ENCODE measurements around the gene KLK4. TPM values are rescaled to one million over a fixed set of nuclear protein-coding genes. Genes with fewer than 3 reads are reported as not detected.

KLK4 gene
- total and polyA plus RNA-seq, 10 of the 15 experiments (the other 5 are each of a cell fraction or from before 2014, with no cell fraction given), result 0.06 to 0.31 TPM; not detected in 8

- Histone ChIP-seq H3K4me1 (ENCODE audit: control insufficient read depth, insufficient read depth, low read length) (peaks cover 37% of the 10 kb centered on the region), H3K36me3 (ENCODE audit: control insufficient read depth in 2 of 2, insufficient read depth in 2 of 2, low read length in 1 of 2) (no peaks in the 10 kb centered on the region), H3K9me3 (replicated peaks; ENCODE audit: control insufficient read depth, insufficient read depth, low read length) (peaks cover 6% of the 10 kb centered on the region; the same call in 1 of the 3 replicates), H3K27me3 (replicated peaks in 1 of 2; ENCODE audit: control insufficient read depth in 2 of 2, insufficient read depth in 2 of 2, low read length in 1 of 2) (no peaks in the 10 kb centered on the region), H3K79me2 (ENCODE audit: control insufficient read depth, insufficient read depth, low read length) (no peaks in the 10 kb centered on the region), H3K4me2 (ENCODE audit: control insufficient read depth, insufficient read depth) (no peak overlapping the region), H4K20me1 (ENCODE audit: control insufficient read depth, insufficient read depth) (no peaks in the 10 kb centered on the region), H3K27ac (ENCODE audit: control insufficient read depth, insufficient read depth) (no peak overlapping the region), H3K4me3 (no peak overlapping the region), H2AFZ (ENCODE audit: control insufficient read depth, low read depth, low read length) (no peak overlapping the region), H3K9ac (ENCODE audit: control insufficient read depth, insufficient read depth, low read length) (no peak overlapping the region)
- ChIA-PET POLR2A (interaction anchor here (0.7 to 1.0 kb wide), 2 partner anchors 9 kb away, joined by 4 to 5 read pairs; no protein-coding TSS in a partner anchor), SMC1A (ENCODE audit: uncharacterized antibody, unreplicated experiment) (interaction anchor here (0.9 to 1.7 kb wide), 3 partner anchors 19 to 79 kb away, joined by 4 to 6 read pairs (median 4); no protein-coding TSS in a partner anchor), CTCF (interaction anchor here (1.3 to 1.6 kb wide), 2 partner anchors 11 to 75 kb away, joined by 5 to 9 read pairs; no protein-coding TSS in a partner anchor), RAD21 (ENCODE audit: unreplicated experiment) (interaction anchor here (1.3 to 2.0 kb wide), 3 partner anchors 26 to 74 kb away, joined by 3 to 8 read pairs (median 5); no protein-coding TSS in a partner anchor)
- BruUV-seq (replicated peaks), result no TSS peak
- TF ChIP-seq NFYA (IDR thresholded peaks at IDR 0.05; ENCODE audit: borderline replicate concordance, low read depth, low read length) (no peak), MEF2B (IDR thresholded peaks at IDR 0.05; ENCODE audit: partially characterized antibody, poor library complexity, severe bottlenecking) (no peak), POLR2A (IDR thresholded peaks at IDR 0.05; ENCODE audit: low read depth, low read length) (no peak), NFYB (IDR thresholded peaks at IDR 0.05; ENCODE audit: insufficient read depth, low read depth, low read length) (no peak), E2F8 (IDR thresholded peaks at IDR 0.05; ENCODE audit: low read depth, partially characterized antibody) (no peak), ZBED1 (IDR thresholded peaks at IDR 0.05; ENCODE audit: borderline replicate concordance) (no peak), SREBF1 (IDR thresholded peaks at IDR 0.05; ENCODE audit: low read length) (no peak), ETV6 (conservative IDR thresholded peaks at IDR 0.05 in 1 of 2, IDR thresholded peaks at IDR 0.05 in 1 of 2; ENCODE audit: borderline replicate concordance in 1 of 2, low read depth in 1 of 2) (no peak), SMAD5 (IDR thresholded peaks at IDR 0.05; ENCODE audit: low read depth) (no peak), SMAD1 (IDR thresholded peaks at IDR 0.05; ENCODE audit: low read depth, partially characterized antibody) (peak; percentile 77), ZBTB33 (IDR thresholded peaks at IDR 0.05) (0 out of 2 replicates have a peak, but pooled peaks have one; percentile 50), ZNF384 (IDR thresholded peaks at IDR 0.05; ENCODE audit: borderline replicate concordance, low read depth, low read length) (no peak)
- ATAC-seq (no peak), FAIRE-seq (no peak), DNase-seq (ENCODE audit: low read depth, low spot score) (no peak)
- in situ Hi-C loops (cut with MboI), result loop anchor here (10.0 kb wide), 1 partner anchor 540 kb away; no protein-coding TSS in a partner anchor
- intact Hi-C loops (cut with micrococcal nuclease; ENCODE audit: unreplicated experiment), result loop anchor here (5.0 to 10.0 kb wide), 2 partner anchors 57 to 540 kb away; no protein-coding TSS in a partner anchor
- WGBS (ENCODE audit: insufficient coverage, insufficient replicate concordance, low lambda C conversion rate, missing lambda C conversion rate), result 60% methylated on average over 10 of the region's 10 CpGs
Observed at GRCh38 chr19:50894478-50895356, 16.5 kb downstream of the KLK4 start.

Measured in GM12878 (cell line).